Stimulated activated CD4-positive, alpha-beta T cell treated with anti-CD3 and anti-CD28 coated beads, Interleukin-15, amount 100 ng/mL, for 48 hours (primary cell): ENCODE measurements around the gene IFITM2.

ENCODE experiments used
- DNase-seq, 2 donors: peaks; one replicate each; pipeline ENCODE4 v3.0.0-alpha.2; 2020; ENCODE audit warnings: low read depth in 2 of 2

The IFITM2 gene

DNA sequence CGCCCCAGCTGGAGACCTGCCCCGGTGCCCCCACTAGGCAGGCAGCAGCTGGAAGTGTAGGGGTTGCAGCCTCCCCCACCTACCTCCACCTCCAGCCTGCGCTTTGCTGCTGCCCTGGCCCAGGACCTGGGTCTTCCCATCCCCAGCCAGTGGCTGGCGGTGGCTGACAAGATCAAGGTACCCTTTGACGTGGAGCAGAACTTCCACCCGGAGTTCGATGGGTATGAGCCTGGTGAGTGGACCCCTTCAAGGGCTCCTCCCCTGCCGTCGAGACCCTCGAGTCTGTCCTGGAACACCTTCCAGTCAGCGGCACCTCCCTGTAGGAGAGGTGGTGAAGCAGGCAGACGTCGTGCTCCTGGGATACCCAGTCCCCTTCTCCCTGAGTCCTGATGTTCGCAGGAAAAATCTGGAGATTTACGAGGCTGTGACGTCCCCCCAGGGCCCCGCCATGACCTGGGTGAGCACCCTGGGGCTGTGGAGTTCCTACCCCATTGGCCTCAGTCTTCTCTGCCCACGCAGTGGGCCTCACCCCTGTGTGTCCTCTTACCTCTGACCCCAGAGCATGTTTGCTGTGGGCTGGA is 14.3 kb upstream of the IFITM2 start:
- DNase-seq: no peak

GRCh38 chr11:293852-294661 is 13.6 kb upstream of the IFITM2 start:
- no peak for DNase-seq

DNA sequence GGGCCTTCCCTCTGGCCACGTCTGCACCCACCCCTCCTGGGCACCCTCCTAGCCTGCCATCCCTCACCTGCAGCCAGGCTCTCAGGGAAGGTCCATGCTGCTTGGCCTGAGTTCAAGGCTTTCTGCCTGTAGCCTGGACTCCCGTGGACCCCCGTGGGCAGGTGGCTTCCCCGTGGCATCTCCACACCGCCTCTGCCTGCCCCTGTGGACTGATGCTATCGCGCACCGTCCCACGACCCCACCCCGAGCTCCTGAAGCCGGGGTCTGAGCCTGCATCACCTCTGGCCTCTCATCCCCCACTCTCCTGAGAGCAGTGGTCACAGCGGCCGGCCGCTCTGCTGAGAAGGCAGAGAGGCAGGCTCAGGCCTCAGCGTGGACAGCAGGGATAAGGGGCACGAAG is 12.8 kb upstream of the IFITM2 start:
- no peak for DNase-seq

DNA sequence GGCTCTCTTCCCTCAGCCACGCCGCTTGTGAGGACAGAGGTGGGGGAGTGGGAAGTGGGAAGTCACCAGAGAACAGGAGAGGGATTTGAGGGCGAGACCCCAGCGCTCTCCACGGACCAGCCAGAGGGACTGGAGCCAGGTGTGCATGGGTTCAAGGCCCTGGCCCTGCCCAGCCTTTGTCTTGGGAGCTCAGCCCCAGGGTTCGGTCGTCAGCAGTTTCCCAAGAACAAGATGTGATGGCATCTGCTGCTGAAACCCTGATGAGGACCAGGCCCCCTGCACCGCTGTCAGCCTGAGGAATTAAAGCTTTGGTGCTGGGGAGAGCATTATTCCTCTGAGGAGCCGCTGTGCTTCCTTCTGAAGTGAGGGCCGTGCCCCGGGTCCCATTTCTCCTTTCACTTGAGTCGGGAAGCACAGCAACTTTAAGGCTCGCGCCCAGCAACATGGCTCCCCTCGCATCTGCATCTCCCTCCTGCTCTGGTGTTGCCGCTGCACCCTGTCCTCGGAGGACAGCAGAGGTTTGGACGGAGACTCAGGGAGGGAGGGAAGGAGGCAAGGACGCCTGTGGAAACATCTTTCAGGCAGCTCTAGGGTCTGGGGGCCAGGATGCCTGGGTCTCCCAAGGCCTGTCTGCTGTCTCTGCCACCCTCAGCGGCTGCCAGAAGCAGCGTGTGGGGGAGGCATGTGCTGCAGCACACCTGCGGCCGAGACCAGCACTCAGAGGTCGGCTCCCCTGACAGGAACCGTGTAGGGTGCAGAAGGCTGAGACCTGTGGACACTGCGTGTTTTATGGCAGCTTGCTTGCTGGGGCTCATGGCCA is 12.1 kb upstream of the IFITM2 start:
- DNase-seq: no peak

DNA sequence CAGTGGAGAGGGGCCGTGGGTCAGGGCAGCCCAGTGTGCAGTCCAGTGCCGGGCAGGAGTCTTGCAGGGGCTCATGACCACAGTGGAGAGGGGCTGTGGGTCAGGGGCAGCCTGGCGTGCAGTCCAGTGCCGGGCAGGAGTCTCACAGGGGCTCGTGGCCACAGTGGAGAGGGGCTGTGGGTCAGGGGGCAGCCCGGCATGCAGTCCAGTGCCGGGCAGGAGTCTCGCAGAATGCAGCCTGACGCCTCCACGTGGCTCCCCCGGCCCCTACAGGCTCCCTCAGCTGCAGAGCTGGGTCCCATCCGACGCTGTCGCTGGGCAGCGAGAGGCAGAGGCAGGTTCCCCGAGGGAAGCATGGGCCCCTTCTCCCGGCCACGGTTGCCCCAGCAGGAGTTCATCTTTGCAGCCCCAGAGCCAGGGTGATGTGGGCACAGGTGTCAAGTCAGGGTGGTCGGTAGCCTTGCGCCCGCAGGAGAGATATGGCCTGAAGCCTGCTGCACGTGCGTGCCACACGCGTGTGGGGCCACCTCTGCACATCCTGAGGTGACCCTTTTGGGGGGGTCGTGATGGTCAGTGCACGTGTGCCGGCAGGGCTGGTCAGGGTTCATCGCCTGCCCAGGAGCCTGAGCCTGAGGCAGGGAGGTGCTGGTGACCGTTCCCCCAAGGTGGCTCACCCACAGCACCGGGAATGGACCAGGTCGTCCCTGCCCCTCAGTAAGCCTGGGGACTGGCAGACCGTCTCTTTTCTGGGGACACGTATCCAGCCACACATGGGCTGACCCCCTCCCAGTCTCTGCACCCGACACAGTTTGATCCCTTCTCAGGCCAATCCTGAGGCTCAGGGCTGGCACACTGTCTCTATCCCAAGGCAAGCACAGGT is 11.2 kb upstream of the IFITM2 start:
- no peak for DNase-seq

DNA sequence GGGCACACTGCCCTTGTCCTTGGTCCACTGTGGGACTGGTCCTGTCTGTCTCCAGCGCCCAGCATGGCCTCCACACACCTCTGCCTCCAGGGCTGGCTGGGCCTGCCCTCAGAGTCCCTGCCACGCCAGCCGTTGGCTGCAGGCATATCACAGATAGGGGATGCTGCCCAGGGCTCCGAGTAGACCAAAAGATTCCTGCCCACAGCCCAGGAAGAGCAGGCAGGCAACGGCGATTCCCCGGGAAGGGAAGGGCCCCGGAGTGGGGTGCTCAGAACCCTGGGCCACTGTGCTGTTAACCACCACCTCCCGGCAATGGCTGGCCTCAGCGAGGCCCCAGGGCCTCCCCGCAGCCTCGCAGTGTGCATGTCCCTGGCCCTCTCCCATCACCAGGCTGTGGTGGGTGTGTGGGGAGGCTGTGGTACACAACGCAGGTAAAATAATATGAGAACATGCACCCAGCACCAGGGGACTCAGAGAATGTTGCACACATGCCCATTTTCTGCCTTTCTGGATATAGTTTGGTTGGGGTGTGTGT is 10.5 kb upstream of the IFITM2 start:
- DNase-seq: no peak

GRCh38 chr11:297586-298405 is 9.8 kb upstream of the IFITM2 start:
- no peak for DNase-seq

DNA sequence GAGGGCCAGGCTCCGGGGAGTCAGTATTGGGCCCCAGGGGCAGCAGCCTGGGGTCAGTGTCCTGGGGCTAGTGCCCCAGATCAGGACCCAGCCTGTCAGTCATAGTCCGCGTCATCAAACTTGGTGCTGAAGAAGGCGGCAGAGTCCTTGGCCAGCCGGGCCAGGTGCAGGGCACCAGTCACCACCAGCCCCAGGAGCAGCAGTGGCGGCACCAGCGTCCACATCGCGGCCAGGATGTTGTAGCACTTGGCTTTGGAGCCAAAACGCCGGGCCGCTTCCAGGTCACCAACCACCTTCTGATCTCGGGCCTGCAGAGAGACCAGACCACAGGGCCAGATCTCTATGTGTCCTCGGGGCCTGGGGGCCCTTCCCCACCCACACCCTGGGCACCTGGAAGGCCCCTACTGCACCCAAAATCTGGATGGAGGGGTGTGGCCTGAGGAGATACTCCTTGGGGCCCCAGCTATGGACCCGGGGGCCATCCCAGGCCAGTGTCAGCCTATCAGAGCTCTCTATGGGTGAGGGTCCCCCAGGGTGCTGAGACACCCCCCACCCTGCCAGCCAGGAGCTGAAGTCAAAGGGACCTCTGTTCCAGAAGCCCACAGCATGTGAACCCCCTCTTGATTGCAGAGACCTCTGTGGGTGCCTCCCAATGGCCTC is 9.1 kb upstream of the IFITM2 start:
- DNase-seq: no peak

GRCh38 chr11:299081-299891 is 8.3 kb upstream of the IFITM2 start, which contains the start of gene IFITM5:
TSS of gene IFITM5 (minus strand) at chr11:299526. CDS start at chr11:299490, 36 bp downstream.
- no peak for DNase-seq

DNA sequence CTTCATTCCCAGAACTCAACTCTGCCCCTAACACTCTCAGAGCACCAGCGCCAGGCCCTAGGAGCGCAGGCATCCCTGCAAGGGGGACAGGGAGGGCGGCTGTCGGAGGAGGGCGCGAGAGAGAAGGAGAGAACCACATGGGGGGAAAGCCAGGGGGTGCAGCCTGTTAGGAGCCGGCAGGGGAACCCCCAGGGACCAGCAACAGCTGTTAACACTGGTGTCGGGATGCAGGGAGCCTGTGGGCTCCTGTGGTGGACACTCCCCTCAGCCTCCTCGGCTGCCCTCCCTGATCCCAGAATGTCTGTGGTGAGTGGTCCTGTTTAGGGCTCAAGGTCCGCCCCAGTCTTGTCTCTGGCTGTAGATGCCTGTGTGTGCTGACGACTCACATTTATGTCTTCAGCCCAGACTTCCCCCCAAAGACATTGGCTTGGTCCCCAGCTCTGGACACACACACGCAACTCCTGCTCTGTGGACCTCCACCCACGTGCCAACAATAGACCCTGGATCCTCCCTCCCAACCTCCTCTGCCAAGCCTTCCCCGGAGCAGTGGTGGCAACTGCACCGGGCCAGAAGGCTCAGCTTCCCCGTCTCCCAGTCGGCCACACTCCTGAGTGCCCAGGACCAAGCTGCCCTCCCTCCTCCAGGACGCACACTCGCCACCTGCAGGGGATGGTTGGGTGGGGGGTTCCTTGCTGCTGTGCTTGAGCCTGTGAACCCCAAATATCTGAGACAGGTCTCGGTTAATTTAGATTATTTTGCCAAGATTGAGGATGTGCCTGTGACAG is 7.5 kb upstream of the IFITM2 start:
- no peak for DNase-seq

- no peak for DNase-seq
These were observed 4.3 kb upstream of the IFITM2 start for GRCh38 chr11:303363-303762.

- DNase-seq: no peak
These were observed 3.5 kb upstream of the IFITM2 start for GRCh38 chr11:304061-304506.

GRCh38 chr11:304915-305843 is 2.4 kb upstream of the IFITM2 start:
- no peak for DNase-seq

GRCh38 chr11:305844-306211 is 1.8 kb upstream of the IFITM2 start:
- no peak for DNase-seq

- DNase-seq: no peak
These were observed 808 bp upstream of the IFITM2 start for GRCh38 chr11:306645-307371.
